ENCODE measurements around the gene PEX14.

GRCh38 chr1:10474613-10475507 lies at the start of gene PEX14:
- no peak for TF ChIP-seq CTCF (IDR thresholded peaks at IDR 0.05; ENCODE audit: low read depth, low read length)
- peak; percentile 60 for TF ChIP-seq POLR2A (IDR thresholded peaks at IDR 0.05; ENCODE audit: extremely low read depth, insufficient read length)
